ENCODE data around the gene E2F8. TPM values are rescaled to one million over a fixed set of nuclear protein-coding genes. Genes with fewer than 3 reads are reported as not detected.

E2F8 gene
- total RNA-seq (2014; rRNA removed; shearing (Covaris generic); ENCODE audit: low replicate concordance), result 4.1 and 8.4 TPM in 2 replicates

DNA sequence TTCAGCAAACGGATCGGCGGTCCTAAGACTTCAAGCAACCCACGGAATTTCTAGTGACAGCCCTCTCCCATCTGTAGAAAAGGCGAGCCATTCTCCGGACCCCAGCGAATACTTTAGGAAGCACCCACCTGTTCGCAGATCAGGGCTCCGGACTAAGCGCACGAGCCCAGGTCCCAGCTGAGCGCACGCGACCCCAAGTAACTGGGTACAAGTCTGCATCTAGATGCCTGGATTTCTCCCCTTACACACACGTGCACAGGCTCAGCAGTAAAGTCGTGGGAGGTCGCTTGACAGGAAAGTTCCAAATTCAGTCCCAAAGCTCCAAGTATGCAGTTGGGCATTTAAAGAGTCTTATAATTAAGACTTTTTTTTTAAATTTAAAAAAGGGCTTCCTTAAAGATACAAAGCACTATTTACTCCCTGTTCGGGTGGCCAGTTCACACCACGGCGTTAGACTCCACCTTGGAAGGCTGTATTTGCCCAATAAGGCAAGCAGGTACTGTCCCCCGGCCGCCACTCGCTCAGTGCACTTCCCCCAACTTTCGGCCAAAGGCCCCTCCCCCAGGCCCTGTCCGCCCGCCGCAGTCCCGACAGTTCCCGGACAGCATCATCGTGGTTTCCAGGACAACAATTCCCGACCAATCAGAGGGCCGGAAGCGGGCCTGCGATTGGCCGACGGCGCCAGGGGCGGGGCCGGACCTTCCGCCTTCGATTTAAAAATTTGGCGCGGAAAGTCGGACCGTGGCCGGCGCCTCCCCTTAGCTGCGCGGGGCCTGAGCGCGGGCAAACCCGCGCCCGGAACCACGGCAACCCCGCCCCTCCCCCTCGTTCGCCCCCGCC, at the start of gene E2F8:
TSS of gene E2F8 (minus strand) at position 526 of the 840 bp plus-strand sequence. CDS start 824 bp downstream, outside the sequence.
- Histone ChIP-seq H2AFZ (ENCODE audit: low read length) (peak within 1 kb of the TSS; percentile 98), H3K36me3 (ENCODE audit: insufficient read depth, low read length) (peaks cover 30% of the 10 kb centered on the region), H3K4me3 (ENCODE audit: low read length) (peak within 1 kb of the TSS; percentile 98), H3K4me1 (ENCODE audit: low read length) (peaks cover 24% of the 10 kb centered on the region), H3K4me2 (ENCODE audit: low read depth, low read length, poor library complexity, severe bottlenecking) (peak within 1 kb of the TSS; percentile 95), H3K9me3 (ENCODE audit: low read length) (no peaks in the 10 kb centered on the region), H3K9me2 (replicated peaks; ENCODE audit: insufficient read depth, low read length) (no peaks in the 10 kb centered on the region), H3K27ac (ENCODE audit: low read length) (peak within 1 kb of the TSS; percentile 68), H4K20me1 (ENCODE audit: insufficient read depth, low read depth, low read length) (no peaks in the 10 kb centered on the region), H3K79me2 (ENCODE audit: low read length) (peaks cover 23% of the 10 kb centered on the region), H3K9ac (ENCODE audit: low read length) (peak within 1 kb of the TSS; percentile 94), H3K27me3 (ENCODE audit: low read length) (no peaks in the 10 kb centered on the region)
- peak; percentile 98 for DNase-seq

DNA sequence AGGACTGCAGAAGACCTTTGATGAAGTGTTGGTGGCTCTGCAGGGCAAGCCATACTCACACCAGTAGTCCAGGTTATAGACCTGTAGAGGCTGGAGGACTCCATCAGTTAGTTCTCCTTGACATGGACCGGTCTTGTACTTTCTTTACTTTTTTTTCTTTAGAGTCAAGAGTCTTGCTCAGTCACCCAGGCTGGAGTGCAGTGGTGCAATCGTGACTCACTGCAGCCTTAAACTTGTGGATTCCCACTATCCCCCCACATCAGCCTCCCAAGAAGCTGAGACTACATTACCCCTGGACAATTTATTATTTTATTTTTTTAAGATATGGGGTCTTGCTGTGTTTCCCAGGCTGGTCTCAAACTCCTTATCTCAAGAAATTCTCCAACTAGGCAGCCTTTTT, 49.6 kb upstream of the E2F8 start:
- H3K4me2 ChIP-seq (ENCODE audit: low read depth, low read length, poor library complexity, severe bottlenecking), result no peak overlapping the region
- no peak overlapping the region for H3K9ac ChIP-seq (ENCODE audit: low read length)
- no peaks in the 10 kb centered on the region for H3K9me2 ChIP-seq (replicated peaks; ENCODE audit: insufficient read depth, low read length)
- H3K36me3 ChIP-seq (ENCODE audit: insufficient read depth, low read length), result no peaks in the 10 kb centered on the region
- no peak overlapping the region for H2AFZ ChIP-seq (ENCODE audit: low read length)
- no peak for DNase-seq
- no peaks in the 10 kb centered on the region for H4K20me1 ChIP-seq (ENCODE audit: insufficient read depth, low read depth, low read length)
- H3K27me3 ChIP-seq (ENCODE audit: low read length), result no peaks in the 10 kb centered on the region
- H3K4me1 ChIP-seq (ENCODE audit: low read length), result no peaks in the 10 kb centered on the region
- no peaks in the 10 kb centered on the region for H3K9me3 ChIP-seq (ENCODE audit: low read length)
- no peak overlapping the region for H3K4me3 ChIP-seq (ENCODE audit: low read length)
- no peaks in the 10 kb centered on the region for H3K79me2 ChIP-seq (ENCODE audit: low read length)
- no peak overlapping the region for H3K27ac ChIP-seq (ENCODE audit: low read length)

- Histone ChIP-seq H3K4me1 (ENCODE audit: low read length) (no peaks in the 10 kb centered on the region), H4K20me1 (ENCODE audit: insufficient read depth, low read depth, low read length) (no peaks in the 10 kb centered on the region), H3K9me2 (replicated peaks; ENCODE audit: insufficient read depth, low read length) (no peaks in the 10 kb centered on the region), H3K4me2 (ENCODE audit: low read depth, low read length, poor library complexity, severe bottlenecking) (no peak overlapping the region), H3K4me3 (ENCODE audit: low read length) (no peak overlapping the region), H3K36me3 (ENCODE audit: insufficient read depth, low read length) (no peaks in the 10 kb centered on the region), H3K79me2 (ENCODE audit: low read length) (no peaks in the 10 kb centered on the region), H3K27me3 (ENCODE audit: low read length) (no peaks in the 10 kb centered on the region), H2AFZ (ENCODE audit: low read length) (no peak overlapping the region), H3K9ac (ENCODE audit: low read length) (no peak overlapping the region), H3K27ac (ENCODE audit: low read length) (no peak overlapping the region), H3K9me3 (ENCODE audit: low read length) (no peaks in the 10 kb centered on the region)
- DNase-seq, result no peak
Measured at GRCh38 chr11:19288256-19288655, 47.5 kb upstream of the E2F8 start.

DNA sequence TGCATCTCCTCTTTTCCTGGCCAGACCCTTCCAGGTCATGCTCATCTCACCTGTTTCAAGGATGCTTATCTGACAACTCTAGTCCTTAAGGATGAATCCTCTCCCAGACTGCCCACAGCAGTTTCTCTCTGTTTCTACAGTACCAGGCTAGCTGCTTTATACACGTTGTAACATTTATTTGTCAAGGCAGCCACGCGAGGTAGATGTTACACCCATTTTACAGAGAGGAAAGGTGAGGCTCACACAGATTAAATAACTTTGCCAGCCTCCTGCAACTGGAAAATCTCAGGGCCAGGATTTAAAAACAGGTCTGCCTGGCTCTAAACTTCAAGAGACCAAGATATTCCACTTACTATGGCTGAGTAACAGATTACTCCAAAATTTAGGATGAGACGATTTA, 45.7 kb upstream of the E2F8 start:
- H3K27ac ChIP-seq (ENCODE audit: low read length), result no peak overlapping the region
- no peak for DNase-seq
- no peaks in the 10 kb centered on the region for H3K79me2 ChIP-seq (ENCODE audit: low read length)
- no peak overlapping the region for H3K4me2 ChIP-seq (ENCODE audit: low read depth, low read length, poor library complexity, severe bottlenecking)
- H3K4me1 ChIP-seq (ENCODE audit: low read length), result peaks cover 5% of the 10 kb centered on the region
- H3K36me3 ChIP-seq (ENCODE audit: insufficient read depth, low read length), result no peaks in the 10 kb centered on the region
- H3K9me2 ChIP-seq (replicated peaks; ENCODE audit: insufficient read depth, low read length), result no peaks in the 10 kb centered on the region
- H4K20me1 ChIP-seq (ENCODE audit: insufficient read depth, low read depth, low read length), result no peaks in the 10 kb centered on the region
- no peaks in the 10 kb centered on the region for H3K9me3 ChIP-seq (ENCODE audit: low read length)
- no peaks in the 10 kb centered on the region for H3K27me3 ChIP-seq (ENCODE audit: low read length)
- H3K9ac ChIP-seq (ENCODE audit: low read length), result no peak overlapping the region
- H2AFZ ChIP-seq (ENCODE audit: low read length), result no peak overlapping the region
- H3K4me3 ChIP-seq (ENCODE audit: low read length), result no peak overlapping the region

- H3K36me3 ChIP-seq (ENCODE audit: insufficient read depth, low read length), result no peaks in the 10 kb centered on the region
- no peak overlapping the region for H3K4me2 ChIP-seq (ENCODE audit: low read depth, low read length, poor library complexity, severe bottlenecking)
- H2AFZ ChIP-seq (ENCODE audit: low read length), result no peak overlapping the region
- no peaks in the 10 kb centered on the region for H4K20me1 ChIP-seq (ENCODE audit: insufficient read depth, low read depth, low read length)
- H3K27ac ChIP-seq (ENCODE audit: low read length), result no peak overlapping the region
- H3K9ac ChIP-seq (ENCODE audit: low read length), result no peak overlapping the region
- no peak overlapping the region for H3K4me3 ChIP-seq (ENCODE audit: low read length)
- DNase-seq, result no peak
- H3K27me3 ChIP-seq (ENCODE audit: low read length), result no peaks in the 10 kb centered on the region
- no peaks in the 10 kb centered on the region for H3K79me2 ChIP-seq (ENCODE audit: low read length)
- H3K9me2 ChIP-seq (replicated peaks; ENCODE audit: insufficient read depth, low read length), result no peaks in the 10 kb centered on the region
- H3K4me1 ChIP-seq (ENCODE audit: low read length), result peaks cover 21% of the 10 kb centered on the region
- H3K9me3 ChIP-seq (ENCODE audit: low read length), result no peaks in the 10 kb centered on the region
Measured at GRCh38 chr11:19284881-19285280, 44.1 kb upstream of the E2F8 start.

DNA sequence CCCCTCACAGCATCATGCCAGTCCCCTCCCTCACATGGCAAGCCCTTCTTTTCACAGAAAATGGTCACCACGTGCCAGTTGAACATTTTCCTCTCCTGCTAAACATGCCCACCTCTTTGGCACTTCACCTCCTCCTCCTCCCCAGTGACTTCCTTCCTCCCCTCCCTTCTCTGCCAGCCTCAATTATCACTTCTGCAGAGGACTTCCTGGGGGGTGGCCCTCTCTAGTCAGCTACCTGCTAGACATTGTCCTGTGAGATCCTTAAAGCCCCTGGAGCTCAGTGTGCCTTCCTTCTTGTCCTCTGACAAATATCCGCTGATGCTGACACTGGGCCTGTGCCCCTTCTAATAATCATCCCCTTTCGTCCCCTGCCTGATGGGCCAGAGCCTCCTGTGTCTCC, 43.2 kb upstream of the E2F8 start:
- Histone ChIP-seq H3K4me1 (ENCODE audit: low read length) (peaks cover 29% of the 10 kb centered on the region), H3K79me2 (ENCODE audit: low read length) (no peaks in the 10 kb centered on the region), H3K9me3 (ENCODE audit: low read length) (no peaks in the 10 kb centered on the region), H3K36me3 (ENCODE audit: insufficient read depth, low read length) (no peaks in the 10 kb centered on the region), H3K27ac (ENCODE audit: low read length) (no peak overlapping the region), H3K4me3 (ENCODE audit: low read length) (no peak overlapping the region), H4K20me1 (ENCODE audit: insufficient read depth, low read depth, low read length) (no peaks in the 10 kb centered on the region), H3K4me2 (ENCODE audit: low read depth, low read length, poor library complexity, severe bottlenecking) (no peak overlapping the region), H3K27me3 (ENCODE audit: low read length) (no peaks in the 10 kb centered on the region), H3K9me2 (replicated peaks; ENCODE audit: insufficient read depth, low read length) (no peaks in the 10 kb centered on the region), H2AFZ (ENCODE audit: low read length) (no peak overlapping the region), H3K9ac (ENCODE audit: low read length) (no peak overlapping the region)
- DNase-seq, result no peak

DNA sequence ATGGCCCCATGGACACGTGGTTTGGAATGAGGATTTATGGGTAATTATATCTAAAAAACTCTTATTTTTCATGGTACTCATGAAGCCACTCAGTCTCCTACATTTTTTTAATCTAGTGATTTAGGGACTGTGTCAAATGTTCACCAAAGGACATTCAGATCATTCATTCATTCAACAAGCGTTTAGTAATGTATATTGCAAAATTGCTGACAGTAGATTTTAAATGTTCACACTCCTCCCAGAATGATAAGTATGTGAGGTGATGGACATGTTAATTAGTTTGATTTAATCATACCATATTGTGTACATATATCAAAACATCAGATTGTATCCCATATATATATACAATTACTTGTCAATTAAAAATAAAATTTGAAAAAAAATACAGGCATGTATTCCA, 40.8 kb upstream of the E2F8 start:
- peak overlapping the region; percentile 34; the same call in 1 of the 2 replicates for H3K4me3 ChIP-seq (ENCODE audit: low read length)
- no peaks in the 10 kb centered on the region for H3K79me2 ChIP-seq (ENCODE audit: low read length)

GRCh38 chr11:19281041-19281440, 40.3 kb upstream of the E2F8 start:
- H3K4me1 ChIP-seq (ENCODE audit: low read length), result peaks cover 29% of the 10 kb centered on the region
- H3K79me2 ChIP-seq (ENCODE audit: low read length), result no peaks in the 10 kb centered on the region
- H3K27me3 ChIP-seq (ENCODE audit: low read length), result no peaks in the 10 kb centered on the region
- no peaks in the 10 kb centered on the region for H3K9me2 ChIP-seq (replicated peaks; ENCODE audit: insufficient read depth, low read length)
- peak overlapping the region; percentile 34 for H3K4me3 ChIP-seq (ENCODE audit: low read length)
- DNase-seq, result peak; percentile 78
- H3K27ac ChIP-seq (ENCODE audit: low read length), result peak overlapping the region; percentile 29; the same call in 1 of the 2 replicates
- H3K9me3 ChIP-seq (ENCODE audit: low read length), result no peaks in the 10 kb centered on the region
- H3K4me2 ChIP-seq (ENCODE audit: low read depth, low read length, poor library complexity, severe bottlenecking), result peak overlapping the region; percentile 59
- no peak overlapping the region; the same call in 1 of the 2 replicates for H3K9ac ChIP-seq (ENCODE audit: low read length)
- 0 out of 2 replicates have a peak overlapping the region, but pooled peaks have one; percentile 8 for H2AFZ ChIP-seq (ENCODE audit: low read length)
- no peaks in the 10 kb centered on the region for H4K20me1 ChIP-seq (ENCODE audit: insufficient read depth, low read depth, low read length)
- no peaks in the 10 kb centered on the region for H3K36me3 ChIP-seq (ENCODE audit: insufficient read depth, low read length)

More for the DNA sequence above, 40.8 kb upstream of the E2F8 start:
- no peak overlapping the region for H3K27ac ChIP-seq (ENCODE audit: low read length)
- no peaks in the 10 kb centered on the region for H3K27me3 ChIP-seq (ENCODE audit: low read length)
- no peak overlapping the region for H2AFZ ChIP-seq (ENCODE audit: low read length)
- no peak overlapping the region for H3K9ac ChIP-seq (ENCODE audit: low read length)
- DNase-seq, result no peak
- no peaks in the 10 kb centered on the region for H4K20me1 ChIP-seq (ENCODE audit: insufficient read depth, low read depth, low read length)
- H3K36me3 ChIP-seq (ENCODE audit: insufficient read depth, low read length), result no peaks in the 10 kb centered on the region
- no peaks in the 10 kb centered on the region for H3K9me2 ChIP-seq (replicated peaks; ENCODE audit: insufficient read depth, low read length)
- no peaks in the 10 kb centered on the region for H3K9me3 ChIP-seq (ENCODE audit: low read length)
- H3K4me2 ChIP-seq (ENCODE audit: low read depth, low read length, poor library complexity, severe bottlenecking), result peak overlapping the region; percentile 59
- H3K4me1 ChIP-seq (ENCODE audit: low read length), result peaks cover 29% of the 10 kb centered on the region

Measured in Karpas-422 (cell line).